H9 (cell line): Measurements from ENCODE around the gene GNAI1. TPM values are rescaled to one million over a fixed set of nuclear protein-coding genes. Genes with fewer than 3 reads are reported as not detected.

ENCODE experiments used
- DNase-seq: peaks from one replicate; pipeline ENCODE4 v3.0.0-alpha.2; 2017
- H2AFZ ChIP-seq: one replicate; pipeline ENCODE4 v1.6.1; 2013; ENCODE audit warnings: mild to moderate bottlenecking, low read length, control low read depth, moderate library complexity
- H2AK5ac ChIP-seq: 2 replicates; pipeline ENCODE4 v1.6.1; 2013; ENCODE audit warnings: low read length, control low read depth, mixed read lengths; ENCODE audit not compliant: insufficient read length
- H2BK120ac ChIP-seq: one replicate; pipeline ENCODE4 v1.6.1; 2013; ENCODE audit warnings: low read depth, mild to moderate bottlenecking, low read length, control low read depth, inconsistent platforms; ENCODE audit not compliant: poor library complexity, severe bottlenecking
- H2BK12ac ChIP-seq: 2 replicates; pipeline ENCODE4 v1.6.1; 2013; ENCODE audit warnings: low read length, control low read depth, mixed read lengths, low read depth; ENCODE audit not compliant: insufficient read length
- H2BK15ac ChIP-seq: 2 replicates; pipeline ENCODE4 v1.6.1; 2013; ENCODE audit warnings: low read depth, low read length, control low read depth
- H2BK20ac ChIP-seq: one replicate; pipeline ENCODE4 v1.6.1; 2013; ENCODE audit warnings: low read depth, mild to moderate bottlenecking, low read length, control low read depth, inconsistent platforms; ENCODE audit not compliant: poor library complexity, severe bottlenecking
- H2BK5ac ChIP-seq: 2 replicates; pipeline ENCODE4 v1.6.1; 2013; ENCODE audit warnings: low read length, control low read depth, mixed read lengths; ENCODE audit not compliant: insufficient read length
- H3K14ac ChIP-seq: 2 replicates; pipeline ENCODE4 v1.6.1; 2013; ENCODE audit warnings: low read length, control low read depth; ENCODE audit not compliant: insufficient read depth
- H3K18ac ChIP-seq: 2 replicates; pipeline ENCODE4 v1.6.1; 2013; ENCODE audit warnings: low read depth, mild to moderate bottlenecking, mixed read lengths, low read length, control low read depth; ENCODE audit not compliant: insufficient read length
- H3K23ac ChIP-seq: 2 replicates; pipeline ENCODE4 v1.6.1; 2013; ENCODE audit warnings: low read length, control low read depth, mixed read lengths, low read depth; ENCODE audit not compliant: insufficient read length
- H3K23me2 ChIP-seq: 2 replicates; pipeline ENCODE4 v1.6.1; 2013; ENCODE audit warnings: low read depth, mild to moderate bottlenecking, mixed read lengths, low read length, control low read depth; ENCODE audit not compliant: insufficient read length, poor library complexity, severe bottlenecking
- H3K27ac ChIP-seq: 2 replicates; pipeline ENCODE4 v1.5.1; 2013; ENCODE audit warnings: low read length, control low read depth, mixed read lengths, low read depth; ENCODE audit not compliant: insufficient read length
- H3K27me3 ChIP-seq: 2 replicates; pipeline ENCODE4 v1.6.1; 2013; ENCODE audit warnings: low read length, control low read depth, inconsistent platforms; ENCODE audit not compliant: insufficient read depth
- H3K4ac ChIP-seq: 2 replicates; pipeline ENCODE4 v1.6.1; 2013; ENCODE audit warnings: low read depth, mild to moderate bottlenecking, control low read depth, inconsistent platforms, low read length, moderate library complexity
- H3K4me1 ChIP-seq: 2 replicates; pipeline ENCODE4 v1.6.1; 2013; ENCODE audit warnings: low read length, control low read depth, inconsistent platforms; ENCODE audit not compliant: insufficient read depth
- H3K4me2 ChIP-seq: 2 replicates; pipeline ENCODE4 v1.6.1; 2013; ENCODE audit warnings: low read length, control low read depth, mixed read lengths; ENCODE audit not compliant: insufficient read length, insufficient read depth
- H3K56ac ChIP-seq: 2 replicates; pipeline ENCODE4 v1.6.1; 2013; ENCODE audit warnings: low read depth, mild to moderate bottlenecking, mixed read lengths, low read length, control low read depth; ENCODE audit not compliant: insufficient read length
- H3K79me1 ChIP-seq: 2 replicates; pipeline ENCODE4 v1.6.1; 2013; ENCODE audit warnings: low read depth, mild to moderate bottlenecking, moderate library complexity, low read length, control low read depth, inconsistent platforms; ENCODE audit not compliant: insufficient read depth, poor library complexity, severe bottlenecking
- H3K79me2 ChIP-seq: 2 replicates; pipeline ENCODE4 v1.6.1; 2013; ENCODE audit warnings: low read length, control low read depth, inconsistent platforms; ENCODE audit not compliant: insufficient read depth
- H3K9ac ChIP-seq: 2 replicates; pipeline ENCODE4 v1.6.1; 2013; ENCODE audit warnings: low read length, control low read depth, mixed read lengths; ENCODE audit not compliant: insufficient read length; ENCODE audit errors: extremely low read depth
- H3K9me3 ChIP-seq: one replicate; pipeline ENCODE4 v1.6.1; 2013; ENCODE audit warnings: low read depth, low read length, inconsistent platforms; ENCODE audit not compliant: control insufficient read depth
- H3T11ph ChIP-seq: one replicate; pipeline ENCODE4 v1.6.1; 2013; ENCODE audit warnings: mild to moderate bottlenecking, low read length, control low read depth, inconsistent platforms
- H4K20me1 ChIP-seq: one replicate; pipeline ENCODE4 v1.6.1; 2013; ENCODE audit not compliant: control insufficient read depth, insufficient read length, insufficient read depth
- H4K5ac ChIP-seq: 2 replicates; pipeline ENCODE4 v1.6.1; 2013; ENCODE audit warnings: low read depth, mild to moderate bottlenecking, mixed read lengths, low read length, control low read depth; ENCODE audit not compliant: insufficient read length
- H4K8ac ChIP-seq: replicated peaks from 2 replicates; pipeline ENCODE4 v1.6.1; 2013; ENCODE audit warnings: low read length, control low read depth, mixed read lengths, low read depth; ENCODE audit not compliant: insufficient read length
- H4K91ac ChIP-seq: 2 replicates; pipeline ENCODE4 v1.6.1; 2013; ENCODE audit warnings: low read depth, mild to moderate bottlenecking, moderate library complexity, mixed read lengths, low read length, control low read depth; ENCODE audit not compliant: insufficient read length
- H3K27ac Mint-ChIP-seq, 3 experiments: 2 replicates in 2 of 3; 3 replicates in 1 of 3; pipeline ENCODE4 v1.8.0; 2020 to 2021; ENCODE audit warnings: mixed read lengths in 3 of 3, mild to moderate bottlenecking in 1 of 3, moderate library complexity in 1 of 3
- H3K27me3 Mint-ChIP-seq: 2 replicates; pipeline ENCODE4 v1.8.0; 2021; ENCODE audit warnings: low read depth, mild to moderate bottlenecking, moderate library complexity, mixed read lengths
- H3K36me3 Mint-ChIP-seq, 3 experiments: 2 replicates in 2 of 3; 3 replicates in 1 of 3; pipeline ENCODE4 v1.8.0; 2020 to 2021; ENCODE audit warnings: low read depth in 3 of 3, mixed read lengths in 3 of 3; ENCODE audit not compliant: insufficient read depth in 1 of 3
- H3K4me1 Mint-ChIP-seq, 2 experiments: 2 replicates each; pipeline ENCODE4 v1.8.0; 2020; ENCODE audit warnings: mixed read lengths in 2 of 2
- H3K4me3 Mint-ChIP-seq, 2 experiments: 2 replicates in 1 of 2; 3 replicates in 1 of 2; pipeline ENCODE4 v1.8.0; 2020 to 2021; ENCODE audit warnings: mild to moderate bottlenecking in 2 of 2, mixed read lengths in 2 of 2, moderate library complexity in 1 of 2
- H3K9me3 Mint-ChIP-seq, 2 experiments: 2 replicates in 1 of 2; 3 replicates in 1 of 2; pipeline ENCODE4 v1.8.0; 2020; ENCODE audit warnings: mild to moderate bottlenecking in 2 of 2, mixed read lengths in 2 of 2, moderate library complexity in 1 of 2
- WGBS: extraction: QIAGEN DNeasy Blood & Tissue Kit; methylation state at CpG from one replicate; pipeline ENCODE4 v1.1.7; 2013; ENCODE audit warnings: missing lambda C conversion rate, low lambda C conversion rate, mixed read lengths; ENCODE audit not compliant: insufficient read length; ENCODE audit errors: extremely low coverage; 5-methylcytosine and 5-hydroxymethylcytosine counted together
- total RNA-seq: library from RNA; stranded (reverse); gene quantifications from 2 replicates; pipeline ENCODE4 v1.2.1, GENCODE V29; 2021
- TF ChIP-seq, protein P1 (sequence below): fragments of 200-600 bp; sonication (generic); conservative IDR thresholded peaks from 3 replicates; pipeline ENCODE4 v1.8.0; 2021; ENCODE audit warnings: antibody characterized with exemption, mild to moderate bottlenecking

The GNAI1 gene
- total RNA-seq, 1 experiment from 2014 or later: 14.1 TPM

GRCh38 chr7:80131675-80132435, 2.8 kb upstream of the GNAI1 start:
- H3K27ac ChIP-seq: no peak overlapping the region
- H3K4me1 ChIP-seq: peaks cover 5% of the 10 kb centered on the region
- H2BK120ac ChIP-seq: no peak overlapping the region
- no peak overlapping the region for H3K23ac ChIP-seq
- no peaks in the 10 kb centered on the region for H3K79me1 ChIP-seq
- peaks cover 7% of the 10 kb centered on the region; the same call in 1 of the 2 replicates for H3K79me2 ChIP-seq
- no peak overlapping the region for H4K8ac ChIP-seq
- no peak overlapping the region for H2BK15ac ChIP-seq
- H2BK5ac ChIP-seq: no peak overlapping the region
- H3K14ac ChIP-seq: no peak overlapping the region
- Mint-ChIP-seq H3K4me3 (no peak overlapping the region; a peak in 1 of 5 replicates), H3K4me1 (peaks cover 18 to 19% of the 10 kb centered on the region in 2 experiments), H3K36me3 (no peaks in the 10 kb centered on the region; a peak in 1 of 7 replicates), H3K27me3 (peaks cover 21% of the 10 kb centered on the region), H3K9me3 (peaks cover 0 to 3% of the 10 kb centered on the region in 2 experiments; a peak in 3 of 5 replicates), H3K27ac (no peak overlapping the region)
- DNase-seq: no peak
- H3K23me2 ChIP-seq: peaks cover 12% of the 10 kb centered on the region
- no peak overlapping the region for H2BK12ac ChIP-seq
- H2BK20ac ChIP-seq: no peak overlapping the region
- H4K20me1 ChIP-seq: no peaks in the 10 kb centered on the region
- no peak overlapping the region for H2AFZ ChIP-seq
- H2AK5ac ChIP-seq: no peak overlapping the region
- H3K4ac ChIP-seq: no peak overlapping the region
- H3K9ac ChIP-seq: no peak overlapping the region
- peaks cover 9% of the 10 kb centered on the region; the same call in 1 of the 2 replicates for H3K27me3 ChIP-seq
- H4K5ac ChIP-seq: no peak overlapping the region
- H4K91ac ChIP-seq: no peak overlapping the region
- H3T11ph ChIP-seq: no peak overlapping the region
- H3K4me2 ChIP-seq: no peak overlapping the region
- H3K9me3 ChIP-seq: no peaks in the 10 kb centered on the region
- TF ChIP-seq, protein P1, sequence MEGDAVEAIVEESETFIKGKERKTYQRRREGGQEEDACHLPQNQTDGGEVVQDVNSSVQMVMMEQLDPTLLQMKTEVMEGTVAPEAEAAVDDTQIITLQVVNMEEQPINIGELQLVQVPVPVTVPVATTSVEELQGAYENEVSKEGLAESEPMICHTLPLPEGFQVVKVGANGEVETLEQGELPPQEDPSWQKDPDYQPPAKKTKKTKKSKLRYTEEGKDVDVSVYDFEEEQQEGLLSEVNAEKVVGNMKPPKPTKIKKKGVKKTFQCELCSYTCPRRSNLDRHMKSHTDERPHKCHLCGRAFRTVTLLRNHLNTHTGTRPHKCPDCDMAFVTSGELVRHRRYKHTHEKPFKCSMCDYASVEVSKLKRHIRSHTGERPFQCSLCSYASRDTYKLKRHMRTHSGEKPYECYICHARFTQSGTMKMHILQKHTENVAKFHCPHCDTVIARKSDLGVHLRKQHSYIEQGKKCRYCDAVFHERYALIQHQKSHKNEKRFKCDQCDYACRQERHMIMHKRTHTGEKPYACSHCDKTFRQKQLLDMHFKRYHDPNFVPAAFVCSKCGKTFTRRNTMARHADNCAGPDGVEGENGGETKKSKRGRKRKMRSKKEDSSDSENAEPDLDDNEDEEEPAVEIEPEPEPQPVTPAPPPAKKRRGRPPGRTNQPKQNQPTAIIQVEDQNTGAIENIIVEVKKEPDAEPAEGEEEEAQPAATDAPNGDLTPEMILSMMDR: no peak
- WGBS: no CpG with 5 or more reads among the region's 2 CpGs
- no peak overlapping the region for H3K56ac ChIP-seq
- H3K18ac ChIP-seq: no peak overlapping the region
